ENCODE measurements around the gene TRIM62. TPM values are rescaled to one million over a fixed set of nuclear protein-coding genes. Genes with fewer than 3 reads are reported as not detected.

TRIM62 gene
- 4.7 TPM for polyA plus RNA-seq (2013, experiment 1 of 2; ENCODE audit: insufficient read length)
- 4.8 TPM for polyA plus RNA-seq (2013, experiment 2 of 2; ENCODE audit: insufficient read length)

GRCh38 chr1:33181921-33182341 lies at the start of gene TRIM62:
TSS of gene TRIM62 (minus strand) at chr1:33182043. CDS start at chr1:33181432, 611 bp downstream.
- DNase-seq = peak; percentile 80

GRCh38 chr1:33231166-33231565 lies 49.3 kb upstream of the TRIM62 start:
- DNase-seq = peak; percentile 23

- peak; percentile 85 for DNase-seq
Measured at GRCh38 chr1:33228935-33229487, 47.2 kb upstream of the TRIM62 start.

- DNase-seq = no peak
Measured at GRCh38 chr1:33225586-33225985, 43.7 kb upstream of the TRIM62 start.

- DNase-seq = no peak
Measured at GRCh38 chr1:33224166-33224707, 42.4 kb upstream of the TRIM62 start.

- no peak for DNase-seq
Measured at GRCh38 chr1:33222381-33222780, 40.5 kb upstream of the TRIM62 start.

- no peak for DNase-seq
Measured at GRCh38 chr1:33221385-33221758, 39.5 kb upstream of the TRIM62 start.

GRCh38 chr1:33220676-33221384 lies 39.0 kb upstream of the TRIM62 start:
- no peak for DNase-seq

- no peak for DNase-seq
Measured at GRCh38 chr1:33219886-33220661, 38.2 kb upstream of the TRIM62 start.

- no peak for DNase-seq
Measured at GRCh38 chr1:33211972-33212371, 30.1 kb upstream of the TRIM62 start.

- DNase-seq = no peak
Measured at GRCh38 chr1:33206340-33206739, 24.5 kb upstream of the TRIM62 start.

GRCh38 chr1:33195556-33195955 lies 13.7 kb upstream of the TRIM62 start:
- no peak for DNase-seq

- no peak for DNase-seq
Measured at GRCh38 chr1:33191731-33192275, 10.0 kb upstream of the TRIM62 start.

GRCh38 chr1:33190701-33191100 lies 8.9 kb upstream of the TRIM62 start:
- DNase-seq = no peak

GRCh38 chr1:33188572-33189275 lies 6.9 kb upstream of the TRIM62 start:
- no peak for DNase-seq

GRCh38 chr1:33186936-33187335 lies 5.1 kb upstream of the TRIM62 start:
- no peak for DNase-seq

- DNase-seq = no peak
Measured at GRCh38 chr1:33185541-33185940, 3.7 kb upstream of the TRIM62 start.

GRCh38 chr1:33183306-33183705 lies 1.5 kb upstream of the TRIM62 start:
- no peak for DNase-seq

GRCh38 chr1:33182896-33183295 lies 1.1 kb upstream of the TRIM62 start:
- DNase-seq = no peak

- DNase-seq = no peak
Measured at GRCh38 chr1:33182401-33182841, 578 bp upstream of the TRIM62 start.

- peak; percentile 43 for DNase-seq
Measured at GRCh38 chr1:33180911-33181890, 642 bp downstream of the TRIM62 start.
